Panc1 (cell line): ENCODE results near the gene BTBD1. TPM values are rescaled to one million over a fixed set of nuclear protein-coding genes. Genes with fewer than 3 reads are reported as not detected.
A peak's percentile ranks its signal among the peaks of the same experiment; 100 is the strongest.

Experiments used
- ATAC-seq: fragments of 200-7000 bp; cut with Tn5 transposase; 2 replicates; pipeline ENCODE4 v1.9.1; 2020; ENCODE audit warnings: mild to moderate bottlenecking, moderate library complexity
- BruUV-seq: library from RNA; stranded (reverse); fragments of 400-500 nt; replicated peaks from 2 replicates; lab custom pipeline; 2021; lab: Mats Ljungman, UMichigan
- CTCF ChIA-PET: fragments of 300-600 bp; sonication (Branson Sonifier 250); formaldehyde crosslinking; loops from one replicate; lab custom pipeline; 2022; ENCODE audit warnings: antibody characterized with exemption; lab: Charles Lee
- POLR2A ChIA-PET: fragments of 300-600 bp; sonication (Branson Sonifier 250); formaldehyde crosslinking; loops from one replicate; lab custom pipeline; 2022; ENCODE audit warnings: antibody characterized with exemption; lab: Charles Lee
- DNase-seq: peaks from one replicate; pipeline ENCODE4 v3.0.0-alpha.2; 2010; ENCODE audit warnings: low read depth, low spot score
- H3K27ac ChIP-seq: 2 replicates; pipeline ENCODE4 v1.5.1; 2011; ENCODE audit warnings: mild to moderate bottlenecking, low read length, inconsistent platforms
- H3K27me3 ChIP-seq: fragments of 200-500 bp; sonication (Bioruptor generic); 2 replicates; pipeline ENCODE4 v1.6.0; 2014; ENCODE audit warnings: low read length, inconsistent platforms; ENCODE audit not compliant: control insufficient read depth, insufficient read depth
- H3K36me3 ChIP-seq: fragments of 200-500 bp; sonication (Bioruptor generic); 2 replicates; pipeline ENCODE4 v1.5.1; 2014; ENCODE audit warnings: inconsistent platforms, mild to moderate bottlenecking, low read length, moderate library complexity; ENCODE audit not compliant: control insufficient read depth, insufficient read depth
- H3K4me1 ChIP-seq: 2 replicates; pipeline ENCODE4 v1.5.1; 2011; ENCODE audit warnings: inconsistent platforms, mild to moderate bottlenecking, low read length, moderate library complexity; ENCODE audit not compliant: control insufficient read depth, insufficient read depth
- H3K4me3 ChIP-seq, 2 experiments: 2 replicates each; pipeline ENCODE4 v1.5.1; 2011 to 2012; ENCODE audit warnings: low read depth in 2 of 2, low read length in 2 of 2, mild to moderate bottlenecking in 2 of 2, inconsistent platforms in 1 of 2, moderate library complexity in 1 of 2
- H3K9me3 ChIP-seq: fragments of 200-500 bp; sonication (Bioruptor generic); 2 replicates; pipeline ENCODE4 v1.5.1; 2014; ENCODE audit warnings: low read depth, mild to moderate bottlenecking, inconsistent platforms, low read length, moderate library complexity; ENCODE audit not compliant: control insufficient read depth, insufficient read depth
- CTCF ChIP-seq: fragments of 450-650 bp; IDR thresholded peaks from 2 replicates; pipeline ENCODE4 v1.5.1; 2017; ENCODE audit warnings: mild to moderate bottlenecking
- POLR2AphosphoS5 ChIP-seq: IDR thresholded peaks from 2 replicates; pipeline ENCODE4 v1.6.1; 2012; ENCODE audit warnings: mild to moderate bottlenecking, low read depth, low read length, moderate library complexity
- REST ChIP-seq, 2 experiments: IDR thresholded peaks; 2 replicates each; pipeline ENCODE4 v1.6.1; 2011 to 2012; ENCODE audit warnings: low read depth in 2 of 2, control low read depth in 1 of 2, low read length in 1 of 2, mild to moderate bottlenecking in 1 of 2, moderate library complexity in 1 of 2; ENCODE audit not compliant: insufficient read depth in 1 of 2
- SIN3A ChIP-seq: IDR thresholded peaks from 2 replicates; pipeline ENCODE4 v1.6.1; 2012; ENCODE audit warnings: low read depth, mild to moderate bottlenecking, low read length, moderate library complexity, borderline replicate concordance; ENCODE audit not compliant: insufficient read depth
- TCF7L2 ChIP-seq: IDR thresholded peaks from 2 replicates; pipeline ENCODE4 v1.6.1; 2011; ENCODE audit warnings: mild to moderate bottlenecking, low read depth, low read length, inconsistent platforms
- in situ Hi-C: cut with HindIII; loops from 2 replicates; pipeline ENCODE4 v1.10.0; 2016; ENCODE audit warnings: low sequenced_read_pairs, low pct_unique_long_range_greater_than_20kb
- intact Hi-C: fragments of 100-400 bp; cut with micrococcal nuclease; formaldehyde crosslinking; loops from one replicate; pipeline ENCODE4 v1.10.0; 2022; ENCODE audit not compliant: unreplicated experiment
- total RNA-seq: library from RNA; stranded (reverse); gene quantifications from one replicate; pipeline ENCODE4 v1.2.1, GENCODE V29; 2021; ENCODE audit not compliant: unreplicated experiment

Gene BTBD1
- total RNA-seq, 1 experiment from 2014 or later, result 88.4 TPM

- H3K27me3 ChIP-seq, result no peaks in the 10 kb centered on the region
- intact Hi-C loops (no loop called here), in situ Hi-C loops (no loop called here)
- H3K4me1 ChIP-seq, result peaks cover 47% of the 10 kb centered on the region
- TF ChIP-seq TCF7L2, result no peak
- TF ChIP-seq CTCF, result no peak
- TF ChIP-seq REST (IDR thresholded peaks at IDR 0.05; ENCODE audit: insufficient read depth in 1 of 2, low read depth in 2 of 2, low read length in 1 of 2), result no peak
- TF ChIP-seq POLR2AphosphoS5, result no peak
- no peak for TF ChIP-seq SIN3A
- H3K36me3 ChIP-seq, result peaks cover 10% of the 10 kb centered on the region
- CTCF ChIA-PET, result no interaction called here
- H3K4me3 ChIP-seq, result no peak overlapping the region
- no peaks in the 10 kb centered on the region for H3K9me3 ChIP-seq
- ATAC-seq, result no peak
- no peak overlapping the region for H3K27ac ChIP-seq
- POLR2A ChIA-PET, result interaction anchor here (0.5 kb wide), 1 partner anchor 691 kb away, joined by 3 read pairs; no protein-coding TSS in a partner anchor
- DNase-seq, result no peak
- no TSS peak for BruUV-seq
Measured at GRCh38 chr15:83062768-83063180, 4.3 kb downstream of the BTBD1 start.

- CTCF ChIA-PET, result no interaction called here
- peaks cover 10% of the 10 kb centered on the region for H3K36me3 ChIP-seq
- BruUV-seq, result no TSS peak
- H3K4me3 ChIP-seq, result no peak overlapping the region
- ATAC-seq (peak; percentile 22; the same call in 1 of the 2 replicates), DNase-seq (no peak)
- H3K4me1 ChIP-seq, result peaks cover 43% of the 10 kb centered on the region
- in situ Hi-C loops, result no loop called here
- POLR2A ChIA-PET, result no interaction called here
- no peaks in the 10 kb centered on the region for H3K9me3 ChIP-seq
- intact Hi-C loops, result no loop called here
- TF ChIP-seq TCF7L2 (0 out of 2 replicates have a peak, but pooled peaks have one; percentile 27), POLR2AphosphoS5 (no peak)
- no peak overlapping the region for H3K27ac ChIP-seq
- no peaks in the 10 kb centered on the region for H3K27me3 ChIP-seq
Measured at GRCh38 chr15:83061680-83062079, 5.4 kb downstream of the BTBD1 start.

- DNase-seq, result no peak
- Histone ChIP-seq H3K27me3 (no peaks in the 10 kb centered on the region), H3K27ac (no peak overlapping the region), H3K36me3 (peaks cover 14% of the 10 kb centered on the region), H3K9me3 (no peaks in the 10 kb centered on the region), H3K4me1 (peaks cover 15% of the 10 kb centered on the region), H3K4me3 (no peak overlapping the region)
- ChIA-PET CTCF (no interaction called here), POLR2A (no interaction called here)
- no TSS peak for BruUV-seq
- intact Hi-C loops (no loop called here), in situ Hi-C loops (no loop called here)
- no peak for ATAC-seq
- no peak for TF ChIP-seq POLR2AphosphoS5
- TF ChIP-seq REST (IDR thresholded peaks at IDR 0.05; ENCODE audit: insufficient read depth in 1 of 2, low read depth in 2 of 2, low read length in 1 of 2), result no peak
- no peak for TF ChIP-seq TCF7L2
- no peak for TF ChIP-seq CTCF
- TF ChIP-seq SIN3A, result no peak
Measured at GRCh38 chr15:83057696-83058376, 9.2 kb downstream of the BTBD1 start.
